ENCODE results near the gene CIPC.

- TF ChIP-seq CTCF (IDR thresholded peaks at IDR 0.05) (no peak), ZFX (IDR thresholded peaks at IDR 0.05; ENCODE audit: borderline replicate concordance) (no peak)
These were observed 39.9 kb upstream of the CIPC start for GRCh38 chr14:77058117-77058516.
